Fibroblast of lung (primary cell): ENCODE data around the gene NAV3. TPM values are rescaled to one million over a fixed set of nuclear protein-coding genes. Genes with fewer than 3 reads are reported as not detected.

Experiments used
- DNase-seq, 2 donors: peaks; one replicate each; pipeline versions ENCODE4 v3.0.0 to v3.0.0-alpha.2; 2010; ENCODE audit warnings: low read depth in 2 of 2
- H2AFZ ChIP-seq: 2 replicates; pipeline ENCODE4 v1.5.1; 2012; ENCODE audit warnings: low read length, control low read depth, inconsistent platforms
- H3K27ac ChIP-seq: 2 replicates; pipeline ENCODE4 v1.5.1; 2011; ENCODE audit warnings: low read length, control low read depth; ENCODE audit not compliant: insufficient read depth
- H3K27me3 ChIP-seq: 2 replicates; pipeline ENCODE4 v1.5.1; 2011; ENCODE audit warnings: mild to moderate bottlenecking, low read length; ENCODE audit not compliant: control insufficient read depth, insufficient read depth
- H3K36me3 ChIP-seq: 2 replicates; pipeline ENCODE4 v1.5.1; 2011; ENCODE audit warnings: low read length; ENCODE audit not compliant: control insufficient read depth, insufficient read depth
- H3K4me1 ChIP-seq: 2 replicates; pipeline ENCODE4 v1.5.1; 2011; ENCODE audit warnings: low read length; ENCODE audit not compliant: control insufficient read depth, insufficient read depth; ENCODE audit errors: extremely low read depth
- H3K4me2 ChIP-seq: 2 replicates; pipeline ENCODE4 v1.5.1; 2011; ENCODE audit warnings: low read length, control low read depth; ENCODE audit not compliant: insufficient read depth; ENCODE audit errors: extremely low read depth
- H3K4me3 ChIP-seq, 4 experiments: fragments of 200-600 bp in 1 of 4; sonication (generic) in 1 of 4; replicated peaks in 1 of 4; 2 replicates each; pipeline ENCODE4 v1.5.1; 2011 to 2016; ENCODE audit warnings: low read length in 4 of 4, low read depth in 3 of 4, mild to moderate bottlenecking in 3 of 4, control low read depth in 2 of 4, inconsistent platforms in 1 of 4, mixed read lengths in 1 of 4; ENCODE audit not compliant: insufficient read depth in 1 of 4; ENCODE audit errors: control extremely low read depth in 1 of 4
- H3K79me2 ChIP-seq: 2 replicates; pipeline ENCODE4 v1.5.1; 2012; ENCODE audit warnings: mild to moderate bottlenecking, low read length, inconsistent platforms; ENCODE audit not compliant: control insufficient read depth, insufficient read depth
- H3K9ac ChIP-seq: 2 replicates; pipeline ENCODE4 v1.5.1; 2011; ENCODE audit warnings: mild to moderate bottlenecking, low read length, control low read depth; ENCODE audit not compliant: insufficient read depth
- H3K9me3 ChIP-seq: 2 replicates; pipeline ENCODE4 v1.5.1; 2012; ENCODE audit warnings: low read depth, low read length; ENCODE audit not compliant: control insufficient read depth, insufficient read depth
- H4K20me1 ChIP-seq: 2 replicates; pipeline ENCODE4 v1.5.1; 2011; ENCODE audit warnings: low read length; ENCODE audit not compliant: control insufficient read depth, insufficient read depth; ENCODE audit errors: extremely low read depth
- EZH2 ChIP-seq: IDR thresholded peaks from 2 replicates; pipeline ENCODE4 v1.5.1; 2012; ENCODE audit warnings: low read length, control low read depth, mild to moderate bottlenecking; ENCODE audit errors: missing control alignments
- polyA plus RNA-seq, 2 donors: library from polyadenylated mRNA; depleted of rRNA in 1 of 2; stranded (reverse) in 1 of 2; unstranded in 1 of 2; fragments of >200 nt; gene quantifications; 2 replicates each; pipeline ENCODE4 v1.2.1, GENCODE V29; 2011 to 2012; ENCODE audit warnings: missing spikeins in 1 of 2
- total RNA-seq: library from RNA; depleted of rRNA; stranded (reverse); fragments of >200 nt; gene quantifications from 2 replicates; pipeline ENCODE4 v1.2.1, GENCODE V29; 2014
- TF ChIP-seq, protein P1 (sequence below), 2 donors: IDR thresholded peaks in 1 of 2; conservative IDR thresholded peaks in 1 of 2; 1 replicate in 1 of 2; 2 replicates in 1 of 2; pipeline ENCODE4 v1.5.1; 2011 to 2012; ENCODE audit warnings: low read length in 2 of 2, control low read depth in 1 of 2, inconsistent platforms in 1 of 2, low read depth in 1 of 2, mild to moderate bottlenecking in 1 of 2

Gene NAV3
- total and polyA plus RNA-seq, 2 donors (not counting 1 experiment from before 2014, with no cell fraction given), result 30.8 to 60.6 TPM

DNA sequence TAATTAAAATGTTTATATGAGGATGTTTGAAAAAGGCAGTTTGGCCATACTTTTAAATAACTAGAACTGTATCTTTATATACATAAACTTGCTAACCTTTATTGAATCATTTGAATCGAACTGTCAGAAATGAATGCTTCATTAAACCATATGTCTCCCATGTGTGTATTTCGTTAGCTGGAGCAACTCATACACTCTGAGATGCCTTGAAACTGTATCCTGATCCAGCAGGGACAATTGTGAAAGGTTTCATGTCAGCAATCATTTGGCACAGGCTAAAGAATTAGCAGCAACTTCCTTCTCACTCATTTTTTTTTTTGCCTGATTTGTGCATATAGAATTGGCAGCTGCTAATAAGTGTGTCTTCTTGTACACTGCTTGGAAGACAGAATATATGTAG, 109.9 kb downstream of the NAV3 start:
- peak; percentile 51 to 74 for DNase-seq
- Histone ChIP-seq H3K79me2 (peaks cover 42% of the 10 kb centered on the region), H3K4me2 (peak overlapping the region; percentile 87), H3K36me3 (no peaks in the 10 kb centered on the region), H3K27ac (peak overlapping the region; percentile 91), H3K4me1 (peaks cover 5% of the 10 kb centered on the region), H3K9me3 (no peaks in the 10 kb centered on the region), H3K4me3 (peak overlapping the region; percentile 56 to 68 (median 61)), H3K9ac (peak overlapping the region; percentile 52), H4K20me1 (no peaks in the 10 kb centered on the region), H2AFZ (no peak overlapping the region), H3K27me3 (no peaks in the 10 kb centered on the region)
- no peak for TF ChIP-seq EZH2
- TF ChIP-seq, protein P1, sequence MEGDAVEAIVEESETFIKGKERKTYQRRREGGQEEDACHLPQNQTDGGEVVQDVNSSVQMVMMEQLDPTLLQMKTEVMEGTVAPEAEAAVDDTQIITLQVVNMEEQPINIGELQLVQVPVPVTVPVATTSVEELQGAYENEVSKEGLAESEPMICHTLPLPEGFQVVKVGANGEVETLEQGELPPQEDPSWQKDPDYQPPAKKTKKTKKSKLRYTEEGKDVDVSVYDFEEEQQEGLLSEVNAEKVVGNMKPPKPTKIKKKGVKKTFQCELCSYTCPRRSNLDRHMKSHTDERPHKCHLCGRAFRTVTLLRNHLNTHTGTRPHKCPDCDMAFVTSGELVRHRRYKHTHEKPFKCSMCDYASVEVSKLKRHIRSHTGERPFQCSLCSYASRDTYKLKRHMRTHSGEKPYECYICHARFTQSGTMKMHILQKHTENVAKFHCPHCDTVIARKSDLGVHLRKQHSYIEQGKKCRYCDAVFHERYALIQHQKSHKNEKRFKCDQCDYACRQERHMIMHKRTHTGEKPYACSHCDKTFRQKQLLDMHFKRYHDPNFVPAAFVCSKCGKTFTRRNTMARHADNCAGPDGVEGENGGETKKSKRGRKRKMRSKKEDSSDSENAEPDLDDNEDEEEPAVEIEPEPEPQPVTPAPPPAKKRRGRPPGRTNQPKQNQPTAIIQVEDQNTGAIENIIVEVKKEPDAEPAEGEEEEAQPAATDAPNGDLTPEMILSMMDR (conservative IDR thresholded peaks at IDR 0.05 in 1 of 2, IDR thresholded peaks at IDR 0.05 in 1 of 2; ENCODE audit: low read depth in 1 of 2, low read length in 2 of 2), result no peak

DNA sequence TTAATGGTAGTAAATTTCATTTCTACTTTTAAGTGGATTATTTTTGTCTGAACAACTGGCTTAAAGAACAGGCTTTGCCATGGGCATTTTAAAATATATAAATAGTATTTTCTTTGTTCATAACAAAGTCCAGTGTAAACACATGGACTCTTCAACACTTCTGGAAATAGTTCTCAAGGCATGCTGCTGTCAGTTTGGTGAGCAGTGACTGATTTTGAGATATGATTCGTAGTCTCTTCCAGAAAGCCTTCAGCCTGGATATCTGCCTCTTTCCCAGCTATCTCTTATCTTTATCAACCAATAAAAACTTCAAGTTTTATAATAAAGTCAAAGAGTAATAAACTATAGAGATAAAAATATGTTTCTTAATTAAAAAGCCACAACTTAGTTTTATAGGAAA, 110.7 kb downstream of the NAV3 start:
- H3K27me3 ChIP-seq, result no peaks in the 10 kb centered on the region
- no peaks in the 10 kb centered on the region for H3K36me3 ChIP-seq
- no peaks in the 10 kb centered on the region for H3K9me3 ChIP-seq
- peak overlapping the region; percentile 56 to 68 (median 61) for H3K4me3 ChIP-seq
- no peak for DNase-seq
- no peaks in the 10 kb centered on the region for H4K20me1 ChIP-seq
- H3K4me2 ChIP-seq, result peak overlapping the region; percentile 87
- H3K27ac ChIP-seq, result peak overlapping the region; percentile 91
- H3K9ac ChIP-seq, result peak overlapping the region; percentile 47
- TF ChIP-seq, protein P1 (conservative IDR thresholded peaks at IDR 0.05 in 1 of 2, IDR thresholded peaks at IDR 0.05 in 1 of 2; ENCODE audit: low read depth in 1 of 2, low read length in 2 of 2), result no peak
- TF ChIP-seq EZH2, result no peak
- H3K4me1 ChIP-seq, result peaks cover 5% of the 10 kb centered on the region
- peaks cover 44% of the 10 kb centered on the region for H3K79me2 ChIP-seq
- H2AFZ ChIP-seq, result no peak overlapping the region

DNA sequence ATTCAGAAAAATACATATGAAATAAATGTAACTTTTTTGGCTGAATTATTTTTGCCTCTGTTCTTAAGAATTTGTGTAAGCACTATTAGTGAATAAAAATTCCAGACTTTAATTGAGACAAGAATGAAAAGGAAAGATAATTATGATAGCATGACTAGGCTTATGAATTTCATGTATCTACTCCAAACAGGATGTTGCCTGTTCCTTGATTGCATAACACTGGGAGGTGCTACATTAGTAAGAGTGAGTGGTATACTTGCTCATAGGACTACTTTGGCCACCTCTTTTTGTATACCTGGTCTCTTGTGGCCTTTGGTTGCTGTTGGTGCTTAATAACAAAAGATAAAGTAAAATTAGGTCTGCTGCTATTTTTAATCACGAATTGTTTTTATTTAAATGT, 112.8 kb downstream of the NAV3 start:
- Histone ChIP-seq H3K27ac (peak overlapping the region; percentile 26), H3K79me2 (peaks cover 52% of the 10 kb centered on the region), H3K9ac (no peak overlapping the region), H3K9me3 (no peaks in the 10 kb centered on the region), H3K4me3 (peak overlapping the region in 3 of 4 experiments; percentile 38 to 48 (median 42)), H4K20me1 (no peaks in the 10 kb centered on the region), H3K36me3 (no peaks in the 10 kb centered on the region), H3K4me1 (peaks cover 8% of the 10 kb centered on the region), H3K27me3 (no peaks in the 10 kb centered on the region), H3K4me2 (peak overlapping the region; percentile 74), H2AFZ (no peak overlapping the region)
- DNase-seq, result peak; percentile 86
- TF ChIP-seq, protein P1 (conservative IDR thresholded peaks at IDR 0.05 in 1 of 2, IDR thresholded peaks at IDR 0.05 in 1 of 2; ENCODE audit: low read depth in 1 of 2, low read length in 2 of 2), result no peak
- no peak for TF ChIP-seq EZH2
